SIG-M5 treated with dmso at 0.1 percent for 504 hours (cell line): Measurements from ENCODE around the gene IL11RA.
A peak's percentile ranks its signal among the peaks of the same experiment; 100 is the strongest.
"Not testable (repeated sequence)": the region's sequence is repeated elsewhere in the genome, so short reads cannot be mapped to it uniquely, and the experiment has no call there.

ENCODE experiments used
- DNase-seq: peaks from one replicate; lab custom pipeline; 2025; ENCODE audit not compliant: unreplicated experiment; lab: John Stamatoyannopoulos, UW

The IL11RA gene

GRCh38 chr9:34628656-34629490 is 23.1 kb upstream of the IL11RA start, which contains the start of gene ARID3C:
TSS of gene ARID3C (minus strand) at chr9:34629066. CDS start at chr9:34628014, 1,052 bp downstream.
- DNase-seq: no peak

- no peak for DNase-seq
Observed at GRCh38 chr9:34629491-34629808, 22.5 kb upstream of the IL11RA start.

GRCh38 chr9:34630402-34631154 is 21.4 kb upstream of the IL11RA start:
- no peak for DNase-seq

- no peak for DNase-seq
Observed at GRCh38 chr9:34633166-34633565, 18.8 kb upstream of the IL11RA start.

GRCh38 chr9:34633851-34634550 is 18.0 kb upstream of the IL11RA start:
- DNase-seq: peak; percentile 57

- no peak for DNase-seq
Observed at GRCh38 chr9:34634551-34635248, 17.3 kb upstream of the IL11RA start.

- no peak for DNase-seq
Observed at GRCh38 chr9:34635556-34635955, 16.4 kb upstream of the IL11RA start.

GRCh38 chr9:34636791-34637355 is 15.1 kb upstream of the IL11RA start:
- peak; percentile 30 for DNase-seq

- DNase-seq: peak; percentile 77
Observed at GRCh38 chr9:34637356-34638137, 14.4 kb upstream of the IL11RA start, which contains the start of gene SIGMAR1. TSS of gene SIGMAR1 (minus strand) at chr9:34637787. CDS start at chr9:34637697, 90 bp downstream.

GRCh38 chr9:34638138-34638445 is 13.9 kb upstream of the IL11RA start:
- DNase-seq: no peak

- not testable (repeated sequence) for DNase-seq
Observed at GRCh38 chr9:34639322-34639721, 12.7 kb upstream of the IL11RA start.

- no peak for DNase-seq
Observed at GRCh38 chr9:34642679-34643078, 9.3 kb upstream of the IL11RA start.

- DNase-seq: no peak
Observed at GRCh38 chr9:34644766-34645314, 7.1 kb upstream of the IL11RA start.

GRCh38 chr9:34646211-34647083 is 5.5 kb upstream of the IL11RA start, which contains the start of gene GALT:
TSS of gene GALT (plus strand) at chr9:34646675. CDS start at chr9:34646705, 30 bp downstream.
- DNase-seq: peak; percentile 83

- no peak for DNase-seq
Observed at GRCh38 chr9:34647084-34647403, 4.9 kb upstream of the IL11RA start.

GRCh38 chr9:34647651-34648050 is 4.3 kb upstream of the IL11RA start:
- no peak for DNase-seq

GRCh38 chr9:34648673-34649072 is 3.3 kb upstream of the IL11RA start:
- no peak for DNase-seq

- DNase-seq: no peak
Observed at GRCh38 chr9:34650816-34651215, 1.2 kb upstream of the IL11RA start.

GRCh38 chr9:34651321-34651720 is 664 bp upstream of the IL11RA start:
- DNase-seq: no peak
